NCI-H82 (cell line): ENCODE data around the gene LPAR1.

ENCODE experiments used
- DNase-seq: peaks from one replicate; lab custom pipeline; 2025; lab: John Stamatoyannopoulos, UW

The LPAR1 gene

DNA sequence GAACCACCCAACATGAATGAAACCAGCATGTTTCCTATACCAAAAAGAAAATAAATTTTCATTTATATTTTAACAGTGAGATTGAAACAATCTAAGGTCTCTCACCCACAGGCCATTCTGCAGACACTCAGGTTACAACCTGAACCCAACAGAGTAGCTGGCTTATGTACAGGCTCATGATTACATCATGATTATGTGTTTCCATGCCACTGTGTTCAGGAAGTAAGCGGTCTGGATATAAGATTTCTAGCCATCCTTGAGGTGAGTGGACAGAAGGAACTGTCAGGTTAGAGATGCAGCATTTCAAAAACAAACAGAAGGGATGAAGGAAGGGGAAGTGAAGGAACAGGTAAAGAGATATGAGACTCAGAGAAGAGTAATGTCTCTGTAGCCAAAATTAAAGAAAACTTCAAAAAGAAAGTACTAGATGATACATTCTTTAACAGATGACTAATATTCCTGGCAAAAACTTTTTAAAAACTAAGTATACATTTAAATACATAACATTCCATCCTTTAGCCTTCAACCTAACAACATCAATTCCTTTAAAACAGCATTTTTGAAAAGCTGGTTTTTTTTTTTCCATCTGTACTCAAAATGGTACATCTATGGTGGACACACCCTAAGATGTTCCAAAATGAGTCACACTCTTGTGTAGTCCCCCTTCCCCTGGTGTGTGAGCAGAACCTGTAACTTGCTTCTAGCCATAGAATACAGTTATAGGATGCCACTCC, 119.8 kb downstream of the LPAR1 start:
- DNase-seq, result no peak

DNA sequence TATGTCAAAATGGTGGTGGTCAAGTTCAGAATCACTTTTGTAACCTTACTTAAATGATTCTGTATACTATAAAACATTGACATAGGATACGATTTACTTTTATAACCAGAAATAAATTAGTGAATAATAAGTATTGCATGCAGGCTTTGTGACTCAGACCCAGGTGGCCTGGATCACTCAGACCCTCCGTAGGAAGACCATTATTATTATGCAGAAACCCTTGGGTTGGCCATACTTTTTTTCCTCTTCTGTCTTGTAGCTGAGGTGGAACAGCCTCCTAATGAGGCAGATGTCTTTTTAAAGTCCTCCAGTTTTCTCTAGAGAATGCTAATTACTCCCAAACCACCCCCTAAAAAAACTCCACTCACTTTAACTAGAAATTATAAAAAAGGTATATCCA, 121.9 kb downstream of the LPAR1 start:
- no peak for DNase-seq

DNA sequence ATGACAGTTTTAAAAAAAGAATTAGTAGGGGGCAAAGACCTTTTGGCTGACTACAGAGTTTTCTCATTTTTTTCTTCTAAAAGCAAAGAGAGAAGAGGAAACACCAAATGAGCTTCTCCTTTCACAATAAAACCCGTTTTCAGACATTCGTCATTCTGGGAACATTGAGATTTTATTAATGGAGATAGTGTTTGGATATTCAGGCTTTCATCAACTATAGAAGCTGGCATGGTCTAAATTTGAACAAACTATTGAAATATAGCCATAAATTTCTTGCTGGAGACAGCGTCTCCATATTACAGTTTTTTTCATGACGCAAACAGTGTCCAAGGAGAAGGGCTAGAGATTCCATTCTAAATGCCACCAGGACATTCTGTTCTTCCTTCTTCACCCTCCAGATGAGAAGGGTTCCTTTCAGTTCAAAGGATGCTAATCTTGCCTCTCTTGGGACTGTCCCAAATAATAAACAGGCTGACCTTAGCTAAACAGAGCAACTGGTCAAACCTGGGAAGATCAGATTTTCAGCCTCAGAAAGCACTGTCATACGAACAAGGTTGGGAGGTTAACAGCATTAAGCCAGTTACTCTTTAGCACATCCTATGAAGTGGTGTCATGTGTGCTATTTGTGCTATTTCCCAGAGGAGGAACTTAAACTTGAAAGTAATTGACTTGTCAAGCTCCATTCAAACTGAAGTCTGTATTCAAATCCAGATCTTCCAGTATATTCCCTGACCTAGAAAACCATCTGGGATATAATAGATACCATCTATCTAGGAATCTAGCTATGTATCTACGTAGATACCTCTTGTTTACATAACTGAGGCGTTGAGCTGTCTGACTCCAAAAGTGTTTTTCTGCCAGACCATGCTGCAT, 125.6 kb downstream of the LPAR1 start:
- DNase-seq, result no peak

DNA sequence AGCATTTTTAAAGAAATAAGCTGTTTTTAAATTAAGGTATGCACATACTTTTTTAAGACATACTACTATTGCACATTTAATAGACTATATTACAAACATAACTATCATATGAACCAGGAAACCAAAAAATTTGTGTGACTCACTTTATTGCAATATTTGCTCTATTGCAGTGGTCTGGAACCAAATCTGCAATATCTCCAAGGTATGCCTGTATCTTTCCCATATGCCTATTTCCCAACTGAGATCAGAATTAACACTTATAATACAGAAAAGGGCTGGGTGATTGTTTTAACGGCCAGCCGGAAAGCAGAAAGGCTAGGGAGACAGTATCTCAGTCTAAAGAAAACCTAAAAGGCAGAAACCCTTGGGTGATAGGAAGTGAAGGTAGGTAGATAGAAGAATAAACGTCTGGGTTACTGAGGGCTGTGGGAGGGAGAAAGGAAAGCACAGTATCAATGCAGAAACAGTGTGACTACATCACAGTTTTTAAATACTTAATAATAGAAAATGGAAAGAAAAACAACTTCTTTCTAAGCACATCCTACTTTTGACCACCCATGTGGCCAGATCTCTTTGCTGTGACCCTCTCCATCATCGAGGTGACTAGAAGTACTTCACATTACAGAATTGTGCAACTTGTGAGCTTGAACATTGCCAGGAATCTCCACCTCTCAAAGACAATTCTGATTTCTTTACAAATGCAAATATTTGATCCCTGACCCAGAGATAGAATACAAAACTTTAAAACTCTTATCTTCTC, 126.4 kb downstream of the LPAR1 start:
- no peak for DNase-seq

DNA sequence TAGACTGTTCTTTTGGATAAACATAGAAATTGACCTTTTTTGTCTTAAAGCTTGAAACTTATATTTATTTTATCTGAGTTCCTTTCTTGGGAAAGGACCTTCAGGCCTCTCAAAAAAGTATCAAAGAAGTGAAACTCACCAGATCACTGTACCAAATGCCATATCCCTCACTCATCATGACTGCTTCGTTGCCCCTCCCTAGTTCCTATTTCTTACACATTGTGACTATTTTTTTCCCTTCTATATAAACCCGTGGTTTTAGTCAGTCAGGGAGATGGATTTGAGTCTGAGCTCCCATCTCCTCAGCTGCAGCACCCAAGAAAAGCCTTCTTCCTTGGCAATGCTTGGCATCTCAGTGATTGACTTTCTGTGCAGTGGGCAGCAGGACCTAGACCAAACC, 129.4 kb downstream of the LPAR1 start:
- no peak for DNase-seq

GRCh38 chr9:110900917-110901316, 137.4 kb downstream of the LPAR1 start:
- DNase-seq, result peak; percentile 34

GRCh38 chr9:110900456-110900855, 137.8 kb downstream of the LPAR1 start:
- no peak for DNase-seq

GRCh38 chr9:110898866-110899265, 139.4 kb downstream of the LPAR1 start:
- no peak for DNase-seq

DNA sequence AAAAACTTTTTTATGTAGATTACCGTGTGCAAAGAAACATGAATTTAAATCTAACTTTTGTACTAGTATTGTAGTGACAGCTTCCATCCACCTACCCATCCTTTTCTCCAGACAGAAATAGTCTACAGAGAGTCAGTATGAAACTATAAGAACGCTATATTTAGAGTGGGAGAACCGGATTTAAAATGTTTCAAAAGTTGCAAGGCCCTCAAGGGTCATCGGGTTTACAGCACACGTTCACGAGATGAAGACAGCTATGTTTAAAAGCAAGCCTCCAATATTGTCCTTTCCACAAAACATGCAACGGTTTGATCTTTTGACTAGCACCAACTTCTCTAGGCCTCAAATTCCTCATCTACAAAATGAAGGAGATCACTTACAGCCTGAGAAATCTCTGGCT, 139.9 kb downstream of the LPAR1 start:
- no peak for DNase-seq

GRCh38 chr9:110897943-110898342, 140.3 kb downstream of the LPAR1 start:
- DNase-seq, result no peak

DNA sequence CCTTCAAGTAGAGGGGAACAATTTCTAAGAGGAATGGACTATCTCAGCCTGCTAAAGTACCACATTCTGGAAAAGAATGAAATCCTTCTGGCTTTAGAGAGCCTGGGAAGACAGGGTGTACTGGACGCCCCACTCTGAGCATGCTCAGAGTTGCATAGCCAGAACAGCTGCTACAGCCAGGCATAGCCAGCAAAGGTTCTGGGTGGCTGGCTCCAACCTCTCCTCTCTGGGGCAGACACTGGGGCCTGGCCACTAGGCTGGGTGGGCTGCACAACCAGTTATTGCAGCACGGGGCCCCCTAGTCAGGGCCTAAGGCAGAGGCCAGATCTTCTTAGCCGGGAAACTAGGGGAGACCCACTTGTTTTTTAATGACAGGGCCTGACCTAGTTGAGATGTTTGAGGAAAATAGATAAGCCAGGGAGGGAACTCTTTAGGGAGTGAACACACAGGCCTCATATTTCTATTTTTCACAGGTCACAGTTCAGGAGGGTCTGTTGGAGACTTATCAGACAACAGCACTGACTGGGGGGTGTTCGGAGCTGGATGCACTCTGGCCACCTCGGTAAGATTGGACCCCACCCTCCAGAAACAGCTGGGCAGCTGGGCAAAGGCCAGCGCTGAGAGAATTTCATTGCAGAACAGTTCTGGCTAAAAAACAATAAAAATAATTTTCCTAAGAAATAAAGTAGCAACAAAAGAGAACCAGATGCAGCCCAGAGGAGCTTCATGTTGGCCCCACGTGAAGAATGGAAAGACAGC, 142.9 kb downstream of the LPAR1 start:
- no peak for DNase-seq

- no peak for DNase-seq
Observed at GRCh38 chr9:110894731-110895130, 143.5 kb downstream of the LPAR1 start.

GRCh38 chr9:110892689-110893088, 145.6 kb downstream of the LPAR1 start:
- no peak for DNase-seq

GRCh38 chr9:110891760-110892159, 146.5 kb downstream of the LPAR1 start:
- peak; percentile 5 for DNase-seq

DNA sequence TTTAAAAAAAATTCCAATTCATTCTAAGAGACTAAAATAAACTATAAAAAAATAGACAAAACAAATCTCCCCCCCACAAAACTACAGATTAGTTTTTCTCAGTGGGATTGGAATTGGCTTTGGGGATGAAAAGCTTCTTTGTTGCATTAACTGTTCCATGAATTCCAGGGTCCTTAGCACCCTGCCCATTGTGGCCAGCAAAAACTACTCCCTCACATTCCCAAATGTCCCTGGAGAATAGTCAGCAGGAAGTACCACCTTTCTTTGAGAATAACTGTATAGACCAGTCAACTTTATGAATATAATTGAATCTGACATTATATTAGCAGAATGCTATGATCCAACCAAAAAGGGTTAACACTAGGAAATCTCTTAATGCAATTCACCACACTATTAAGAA, 147.9 kb downstream of the LPAR1 start:
- DNase-seq, result no peak

- DNase-seq, result no peak
Observed at GRCh38 chr9:110887276-110887675, 151.0 kb downstream of the LPAR1 start.

DNA sequence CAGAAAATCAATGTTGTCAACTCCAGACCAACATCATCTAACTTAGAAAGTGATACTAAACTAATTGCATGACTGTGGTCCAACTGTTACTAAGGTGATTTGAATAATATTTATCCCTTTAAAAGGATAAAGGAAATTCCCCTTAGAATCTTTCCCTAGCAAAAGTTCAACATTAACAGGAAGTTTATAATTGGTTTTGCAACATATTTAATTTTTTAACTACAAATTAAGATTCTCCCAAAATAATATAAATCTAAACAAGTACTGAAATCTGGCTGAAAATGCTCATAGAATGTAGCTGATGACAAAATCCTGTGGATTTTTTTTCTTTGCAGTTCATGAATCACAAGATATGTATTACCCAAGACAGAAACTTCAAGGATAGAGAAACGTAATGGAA, 151.4 kb downstream of the LPAR1 start:
- no peak for DNase-seq

DNA sequence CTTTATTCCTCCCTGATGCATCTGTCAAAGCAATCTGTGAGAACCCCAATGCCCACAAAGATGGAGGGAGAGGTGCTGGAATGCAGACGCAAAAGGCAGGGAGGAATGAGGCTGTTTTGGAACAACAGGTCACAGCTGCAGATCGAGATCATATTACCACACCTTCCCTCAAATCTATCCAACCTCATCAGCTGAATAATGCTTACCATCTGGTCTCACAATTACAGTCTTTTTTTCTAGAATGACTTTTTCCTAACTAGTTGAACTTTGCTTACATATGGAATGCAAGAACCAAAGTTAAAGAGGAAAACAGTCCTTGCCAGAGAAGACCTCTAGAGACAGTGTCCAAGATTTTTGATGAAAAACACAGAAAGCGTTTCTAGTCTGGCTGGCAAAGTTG, 158.1 kb downstream of the LPAR1 start:
- DNase-seq, result peak; percentile 19

DNA sequence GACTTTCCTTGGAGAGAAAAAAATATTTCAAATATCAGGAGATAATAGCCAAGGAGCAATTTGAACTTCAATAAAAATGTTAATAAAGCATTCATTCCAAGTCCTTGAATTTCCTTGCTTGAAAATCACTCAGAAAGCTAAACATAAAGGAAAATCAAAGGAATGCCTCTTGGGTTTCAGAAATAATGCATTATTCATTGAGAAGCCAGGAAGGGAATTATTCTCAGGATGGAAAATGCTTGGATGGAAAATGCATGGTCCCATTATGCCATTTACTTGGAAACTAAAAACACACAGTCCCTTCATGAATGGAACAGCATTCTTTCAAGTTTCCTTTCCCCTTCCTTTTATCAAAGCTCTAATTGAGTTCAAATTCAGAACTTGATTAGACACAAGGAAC, 160.9 kb downstream of the LPAR1 start:
- no peak for DNase-seq

DNA sequence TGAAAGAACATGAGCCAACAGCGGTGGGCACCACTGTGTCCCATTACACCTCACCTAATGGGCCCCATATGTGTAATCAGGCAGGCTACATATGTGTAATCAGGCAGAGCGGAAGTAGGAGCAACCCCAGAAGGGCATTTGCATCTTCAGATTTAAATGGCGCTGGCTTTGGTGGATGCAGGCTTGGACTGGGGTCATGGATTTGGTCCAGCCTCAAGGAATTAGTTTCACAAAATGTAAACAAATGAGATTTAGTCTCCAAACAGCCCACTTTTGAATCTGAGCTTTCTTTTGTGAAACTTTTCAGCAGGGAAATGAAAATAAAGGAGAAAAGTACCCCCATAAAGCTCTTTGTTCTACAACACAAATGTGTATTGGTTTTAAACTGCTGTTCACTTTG, 161.3 kb downstream of the LPAR1 start:
- DNase-seq, result no peak

DNA sequence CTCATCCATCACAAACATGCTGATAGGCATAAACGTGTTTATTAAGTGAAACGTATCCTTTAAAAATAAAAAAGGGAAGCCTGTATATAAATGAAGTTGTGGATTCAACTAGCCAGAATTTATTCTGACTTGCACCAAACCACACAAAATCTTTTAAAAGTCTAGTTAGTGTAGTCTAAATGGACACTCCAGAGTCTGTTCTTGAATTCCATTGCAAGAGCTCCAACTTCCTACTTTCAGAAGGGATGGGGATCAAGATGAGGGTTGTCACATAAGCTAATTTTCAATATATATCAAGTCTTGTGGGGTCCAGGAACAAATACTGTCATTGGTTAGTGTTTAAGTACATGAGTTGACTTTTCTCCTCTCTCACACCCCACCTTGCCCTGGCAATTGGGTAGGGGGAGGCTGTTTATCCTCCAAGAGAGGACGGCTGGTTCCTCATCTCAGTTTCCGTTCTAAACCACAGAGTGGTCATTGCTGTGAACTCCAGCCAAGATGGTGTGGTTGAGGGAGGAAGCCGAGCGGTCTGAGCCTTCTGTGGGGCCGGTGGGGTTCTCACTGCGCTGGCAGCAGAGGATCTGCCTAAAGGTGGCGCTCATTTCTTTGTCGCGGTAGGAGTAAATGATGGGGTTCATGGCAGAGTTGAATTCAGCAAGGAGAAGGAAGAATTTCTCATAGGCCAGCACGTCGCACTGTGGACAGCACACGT, 163.2 kb downstream of the LPAR1 start:
- peak; percentile 33 for DNase-seq
